ENCODE results near the gene ELMO1. TPM values are rescaled to one million over a fixed set of nuclear protein-coding genes. Genes with fewer than 3 reads are reported as not detected.

The ELMO1 gene
- total and polyA plus RNA-seq, 2 of the 13 experiments (the other 11 are each of a cell fraction or from before 2014, with no cell fraction given), result 0.11 to 0.17 TPM

GRCh38 chr7:37052705-37053104 is 396.0 kb downstream of the ELMO1 start (continued):
- TF ChIP-seq ZNF18 (CRISPR knock-in tag; IDR thresholded peaks at IDR 0.05; ENCODE audit: insufficient replicate concordance), result no peak
- TF ChIP-seq GATAD2A (CRISPR knock-in tag; IDR thresholded peaks at IDR 0.05), result peak; percentile 75
- no peak for TF ChIP-seq PRPF4 (IDR thresholded peaks at IDR 0.05; ENCODE audit: low read depth, low read length, poor library complexity, severe bottlenecking)
- TF ChIP-seq, protein P1, sequence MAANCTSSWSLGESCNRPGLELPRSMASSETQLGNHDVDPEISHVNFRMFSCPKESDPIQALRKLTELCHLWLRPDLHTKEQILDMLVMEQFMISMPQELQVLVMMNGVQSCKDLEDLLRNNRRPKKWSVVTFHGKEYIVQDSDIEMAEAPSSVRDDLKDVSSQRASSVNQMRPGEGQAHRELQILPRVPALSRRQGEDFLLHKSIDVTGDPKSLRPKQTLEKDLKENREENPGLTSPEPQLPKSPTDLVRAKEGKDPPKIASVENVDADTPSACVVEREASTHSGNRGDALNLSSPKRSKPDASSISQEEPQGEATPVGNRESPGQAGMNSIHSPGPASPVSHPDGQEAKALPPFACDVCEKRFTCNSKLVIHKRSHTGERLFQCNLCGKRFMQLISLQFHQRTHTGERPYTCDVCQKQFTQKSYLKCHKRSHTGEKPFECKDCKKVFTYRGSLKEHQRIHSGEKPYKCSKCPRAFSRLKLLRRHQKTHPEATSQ (CRISPR knock-in tag; IDR thresholded peaks at IDR 0.05; ENCODE audit: borderline replicate concordance), result no peak
- TF ChIP-seq, protein P2, sequence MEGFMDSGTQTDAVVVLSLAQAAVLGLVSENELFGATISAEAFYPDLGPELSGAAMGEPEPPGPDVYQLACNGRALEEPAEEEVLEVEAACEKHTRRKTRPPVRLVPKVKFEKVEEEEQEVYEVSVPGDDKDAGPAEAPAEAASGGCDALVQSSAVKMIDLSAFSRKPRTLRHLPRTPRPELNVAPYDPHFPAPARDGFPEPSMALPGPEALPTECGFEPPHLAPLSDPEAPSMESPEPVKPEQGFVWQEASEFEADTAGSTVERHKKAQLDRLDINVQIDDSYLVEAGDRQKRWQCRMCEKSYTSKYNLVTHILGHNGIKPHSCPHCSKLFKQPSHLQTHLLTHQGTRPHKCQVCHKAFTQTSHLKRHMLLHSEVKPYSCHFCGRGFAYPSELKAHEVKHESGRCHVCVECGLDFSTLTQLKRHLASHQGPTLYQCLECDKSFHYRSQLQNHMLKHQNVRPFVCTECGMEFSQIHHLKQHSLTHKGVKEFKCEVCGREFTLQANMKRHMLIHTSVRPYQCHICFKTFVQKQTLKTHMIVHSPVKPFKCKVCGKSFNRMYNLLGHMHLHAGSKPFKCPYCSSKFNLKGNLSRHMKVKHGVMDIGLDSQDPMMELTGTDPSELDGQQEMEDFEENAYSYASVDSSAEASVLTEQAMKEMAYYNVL (CRISPR knock-in tag; IDR thresholded peaks at IDR 0.05; ENCODE audit: borderline replicate concordance), result no peak
- 0 out of 2 replicates have a peak, but pooled peaks have one; percentile 51 for TF ChIP-seq TEAD2 (CRISPR knock-in tag; IDR thresholded peaks at IDR 0.05)
- no peak for TF ChIP-seq HOXA7 (CRISPR knock-in tag; IDR thresholded peaks at IDR 0.05)
- TF ChIP-seq, protein P3, sequence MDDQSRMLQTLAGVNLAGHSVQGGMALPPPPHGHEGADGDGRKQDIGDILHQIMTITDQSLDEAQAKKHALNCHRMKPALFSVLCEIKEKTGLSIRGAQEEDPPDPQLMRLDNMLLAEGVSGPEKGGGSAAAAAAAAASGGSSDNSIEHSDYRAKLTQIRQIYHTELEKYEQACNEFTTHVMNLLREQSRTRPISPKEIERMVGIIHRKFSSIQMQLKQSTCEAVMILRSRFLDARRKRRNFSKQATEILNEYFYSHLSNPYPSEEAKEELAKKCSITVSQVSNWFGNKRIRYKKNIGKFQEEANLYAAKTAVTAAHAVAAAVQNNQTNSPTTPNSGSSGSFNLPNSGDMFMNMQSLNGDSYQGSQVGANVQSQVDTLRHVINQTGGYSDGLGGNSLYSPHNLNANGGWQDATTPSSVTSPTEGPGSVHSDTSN (CRISPR knock-in tag; IDR thresholded peaks at IDR 0.05; ENCODE audit: borderline replicate concordance), result 0 out of 2 replicates have a peak, but pooled peaks have one; percentile 57
- no peak for TF ChIP-seq ZNF207 (IDR thresholded peaks at IDR 0.05; ENCODE audit: borderline replicate concordance)
- no peak for TF ChIP-seq GTF3A (CRISPR knock-in tag; conservative IDR thresholded peaks at IDR 0.05)
- TF ChIP-seq PLSCR1 (CRISPR knock-in tag; IDR thresholded peaks at IDR 0.05; ENCODE audit: borderline replicate concordance), result no peak
- peak; percentile 95 for TF ChIP-seq ZBTB25 (CRISPR knock-in tag; IDR thresholded peaks at IDR 0.05)
- TF ChIP-seq, protein P4, sequence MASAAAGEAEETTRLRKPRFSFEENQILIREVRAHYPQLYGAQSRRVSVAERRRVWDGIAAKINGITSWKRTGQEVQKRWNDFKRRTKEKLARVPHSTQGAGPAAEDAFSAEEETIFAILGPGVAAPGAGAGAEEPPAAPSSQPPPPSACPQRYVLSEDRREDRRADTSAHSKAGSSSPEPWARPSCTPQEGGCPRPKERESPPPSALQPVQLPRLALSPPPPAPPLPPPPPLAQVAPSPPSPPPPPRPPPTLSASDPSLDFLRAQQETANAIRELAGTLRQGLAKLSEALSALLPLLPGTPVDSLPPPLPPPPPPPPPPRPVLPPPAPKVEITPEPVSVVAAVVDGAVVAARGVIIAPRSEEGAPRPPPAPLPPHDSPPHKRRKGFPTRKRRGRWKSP (CRISPR knock-in tag; IDR thresholded peaks at IDR 0.05), result peak; percentile 70; the same call in 1 of the 2 replicates
- no peak for TF ChIP-seq NFRKB (IDR thresholded peaks at IDR 0.05)
- TF ChIP-seq ZZZ3 (CRISPR knock-in tag; IDR thresholded peaks at IDR 0.05; ENCODE audit: borderline replicate concordance), result no peak
- no peak for TF ChIP-seq HNRNPH1 (optimal IDR thresholded peaks at IDR 0.05; ENCODE audit: low read depth, low read length)
- no peak for TF ChIP-seq ZNF713 (CRISPR knock-in tag; IDR thresholded peaks at IDR 0.05)
- no peak for TF ChIP-seq PRMT3 (CRISPR knock-in tag; IDR thresholded peaks at IDR 0.05; ENCODE audit: borderline replicate concordance, low read depth)
- TF ChIP-seq GZF1 (CRISPR knock-in tag; IDR thresholded peaks at IDR 0.05), result no peak
- no peak for TF ChIP-seq ZNF703 (CRISPR knock-in tag; IDR thresholded peaks at IDR 0.05; ENCODE audit: borderline replicate concordance)
- TF ChIP-seq POLR2A (IDR thresholded peaks at IDR 0.05; ENCODE audit: insufficient read depth in 1 of 2, low read depth in 2 of 2, low read length in 2 of 2), result no peak

Data from HepG2 (cell line).